Breast epithelium (tissue), 4 donors: ENCODE results near the gene PHKB. TPM values are rescaled to one million over a fixed set of nuclear protein-coding genes. Genes with fewer than 3 reads are reported as not detected.

ENCODE experiments used
- DNase-seq, 2 donors: peaks; one replicate each; pipeline ENCODE4 v3.0.0-alpha.2; 2019; ENCODE audit warnings: low spot score in 2 of 2
- H3K27ac ChIP-seq, 2 donors: fragments of 200-600 bp; sonication (generic) in 1 of 2; one replicate each; pipeline ENCODE4 v1.5.1; 2016 to 2019; ENCODE audit warnings: mild to moderate bottlenecking in 1 of 2
- H3K27me3 ChIP-seq, 2 donors: fragments of 200-600 bp; sonication (generic) in 1 of 2; one replicate each; pipeline versions ENCODE4 v1.5.1 to v1.6.0; 2017 to 2019; ENCODE audit warnings: control low read depth in 1 of 2, mild to moderate bottlenecking in 1 of 2
- H3K36me3 ChIP-seq: fragments of 200-600 bp; one replicate; pipeline ENCODE4 v1.5.1; 2019
- H3K4me1 ChIP-seq, 2 donors: fragments of 200-600 bp; sonication (generic); one replicate each; pipeline ENCODE4 v1.5.1; 2016 to 2019; ENCODE audit warnings: control low read depth in 1 of 2
- H3K4me3 ChIP-seq, 3 donors: fragments of 200-600 bp; sonication (generic); 1 replicate in 2 of 3; 2 replicates in 1 of 3; pipeline ENCODE4 v1.5.1; 2016 to 2019; ENCODE audit warnings: mild to moderate bottlenecking in 3 of 3, moderate library complexity in 2 of 3
- H3K9me3 ChIP-seq, 2 donors: fragments of 200-600 bp; sonication (generic) in 1 of 2; one replicate each; pipeline ENCODE4 v1.5.1; 2016 to 2019; ENCODE audit warnings: control low read depth in 1 of 2
- POLR2A ChIP-seq: fragments of 450-650 bp; IDR thresholded peaks from one replicate; pipeline ENCODE4 v1.6.1; 2016; ENCODE audit warnings: antibody characterized with exemption, mild to moderate bottlenecking, moderate library complexity
- POLR2AphosphoS5 ChIP-seq, 3 donors: sonication (generic); formaldehyde crosslinking; IDR thresholded peaks; one replicate each; pipeline ENCODE4 v1.6.1; 2017; ENCODE audit warnings: antibody characterized with exemption in 3 of 3
- intact Hi-C: fragments of 100-400 bp; cut with DNase I; formaldehyde crosslinking; loops from one replicate; pipeline ENCODE4 v1.15.1; 2023; ENCODE audit warnings: low total_unique reads
- total RNA-seq, 3 donors: library from RNA; depleted of rRNA; stranded (reverse); fragments of >200 nt; gene quantifications; one replicate each; pipeline ENCODE4 v1.1.0, GENCODE V29; 2016
- TF ChIP-seq, protein P1 (sequence below), 3 donors: fragments of 450-650 bp; IDR thresholded peaks; one replicate each; pipeline ENCODE4 v1.5.1; 2016 to 2017; ENCODE audit warnings: antibody characterized with exemption in 3 of 3, mild to moderate bottlenecking in 3 of 3, moderate library complexity in 3 of 3

Gene PHKB
- total RNA-seq, 3 donors from 2014 or later = 77.9 to 111 (median 78.3) TPM

DNA sequence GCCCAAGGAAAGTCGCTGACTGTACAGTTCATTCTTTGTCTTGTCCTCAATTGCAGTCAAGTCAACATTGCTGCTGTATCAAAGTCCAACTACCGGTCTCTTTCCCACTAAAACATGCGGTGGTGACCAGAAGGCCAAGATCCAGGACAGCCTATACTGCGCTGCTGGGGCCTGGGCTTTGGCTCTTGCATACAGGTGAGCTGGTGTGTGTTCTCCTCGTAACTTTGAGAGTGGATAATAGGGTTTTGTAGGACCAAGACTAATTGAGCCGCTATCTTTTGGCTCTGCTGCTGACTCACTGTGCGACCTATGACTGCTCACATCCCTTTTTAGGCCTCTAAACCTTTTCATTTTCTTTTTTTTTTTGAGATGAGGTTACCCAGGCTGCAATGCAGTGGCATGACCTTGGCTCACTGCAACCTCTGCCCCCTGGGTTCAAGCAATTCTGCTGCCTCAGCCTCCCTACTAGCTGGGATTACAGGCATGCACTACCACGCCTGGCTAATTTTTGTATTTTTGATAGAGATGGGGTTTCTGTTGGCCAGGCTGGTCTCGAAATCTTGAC lies 38.7 kb downstream of the PHKB start:
- TF ChIP-seq, protein P1, sequence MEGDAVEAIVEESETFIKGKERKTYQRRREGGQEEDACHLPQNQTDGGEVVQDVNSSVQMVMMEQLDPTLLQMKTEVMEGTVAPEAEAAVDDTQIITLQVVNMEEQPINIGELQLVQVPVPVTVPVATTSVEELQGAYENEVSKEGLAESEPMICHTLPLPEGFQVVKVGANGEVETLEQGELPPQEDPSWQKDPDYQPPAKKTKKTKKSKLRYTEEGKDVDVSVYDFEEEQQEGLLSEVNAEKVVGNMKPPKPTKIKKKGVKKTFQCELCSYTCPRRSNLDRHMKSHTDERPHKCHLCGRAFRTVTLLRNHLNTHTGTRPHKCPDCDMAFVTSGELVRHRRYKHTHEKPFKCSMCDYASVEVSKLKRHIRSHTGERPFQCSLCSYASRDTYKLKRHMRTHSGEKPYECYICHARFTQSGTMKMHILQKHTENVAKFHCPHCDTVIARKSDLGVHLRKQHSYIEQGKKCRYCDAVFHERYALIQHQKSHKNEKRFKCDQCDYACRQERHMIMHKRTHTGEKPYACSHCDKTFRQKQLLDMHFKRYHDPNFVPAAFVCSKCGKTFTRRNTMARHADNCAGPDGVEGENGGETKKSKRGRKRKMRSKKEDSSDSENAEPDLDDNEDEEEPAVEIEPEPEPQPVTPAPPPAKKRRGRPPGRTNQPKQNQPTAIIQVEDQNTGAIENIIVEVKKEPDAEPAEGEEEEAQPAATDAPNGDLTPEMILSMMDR (IDR thresholded peaks at IDR 0.05) = no peak
- no peak for TF ChIP-seq POLR2AphosphoS5 (IDR thresholded peaks at IDR 0.05)
- no peak for TF ChIP-seq POLR2A
- DNase-seq = no peak
- H3K27ac ChIP-seq = no peak overlapping the region
- no peaks in the 10 kb centered on the region for H3K27me3 ChIP-seq
- H3K36me3 ChIP-seq = no peaks in the 10 kb centered on the region
- no peaks in the 10 kb centered on the region for H3K9me3 ChIP-seq
- H3K4me3 ChIP-seq = no peak overlapping the region
- H3K4me1 ChIP-seq = no peaks in the 10 kb centered on the region
- intact Hi-C loops = no loop called here

DNA sequence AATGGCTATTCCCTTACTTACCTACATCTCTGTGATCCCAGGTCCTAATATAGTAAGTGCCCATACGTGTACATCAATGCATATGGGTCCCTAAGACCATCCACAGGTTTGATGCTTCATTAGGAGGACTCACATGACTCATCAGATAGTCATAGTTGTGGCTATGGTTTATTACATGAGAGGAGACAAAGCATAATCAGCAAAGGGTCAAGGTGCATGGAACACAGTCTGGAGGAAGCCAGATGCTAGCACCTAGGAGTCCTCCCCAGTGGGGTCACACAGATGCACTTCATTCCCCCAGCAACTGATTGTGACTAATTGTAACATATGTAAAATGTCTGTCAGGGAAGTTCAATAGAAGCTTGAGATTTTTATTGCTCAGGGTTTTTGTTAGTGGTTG lies 42.8 kb downstream of the PHKB start:
- no peaks in the 10 kb centered on the region for H3K36me3 ChIP-seq
- TF ChIP-seq POLR2A (no peak), POLR2AphosphoS5 (IDR thresholded peaks at IDR 0.05) (no peak)
- TF ChIP-seq, protein P1 (IDR thresholded peaks at IDR 0.05) = no peak
- H3K4me1 ChIP-seq = no peaks in the 10 kb centered on the region
- DNase-seq = no peak
- intact Hi-C loops = no loop called here
- H3K9me3 ChIP-seq = no peaks in the 10 kb centered on the region
- H3K27ac ChIP-seq = no peak overlapping the region
- H3K27me3 ChIP-seq = no peaks in the 10 kb centered on the region
- H3K4me3 ChIP-seq = no peak overlapping the region

DNA sequence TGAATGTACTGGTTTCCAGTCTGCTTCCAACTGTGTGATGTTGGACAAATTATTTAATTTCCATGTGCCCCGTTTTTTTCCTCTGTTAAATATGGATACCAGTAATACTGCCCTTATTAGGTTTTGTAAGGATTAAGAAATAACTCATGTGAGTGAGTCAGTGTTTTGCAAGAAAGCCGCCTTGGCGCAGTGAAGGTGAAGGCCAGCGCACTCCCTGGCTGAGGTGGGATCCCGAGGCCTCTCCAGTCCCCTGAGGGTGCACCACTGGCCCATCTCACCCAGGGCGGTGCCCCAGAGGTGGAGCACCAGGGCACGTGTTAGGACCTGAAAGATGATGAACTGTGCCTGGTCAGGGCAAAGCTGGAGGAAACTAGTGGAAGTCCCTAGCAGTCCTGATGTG lies 43.5 kb downstream of the PHKB start:
- H3K4me3 ChIP-seq = no peak overlapping the region
- no peaks in the 10 kb centered on the region for H3K4me1 ChIP-seq
- no peaks in the 10 kb centered on the region for H3K9me3 ChIP-seq
- H3K27ac ChIP-seq = no peak overlapping the region
- DNase-seq = no peak
- TF ChIP-seq POLR2A = no peak
- TF ChIP-seq, protein P1 (IDR thresholded peaks at IDR 0.05) = no peak
- TF ChIP-seq POLR2AphosphoS5 (IDR thresholded peaks at IDR 0.05) = no peak
- intact Hi-C loops = no loop called here
- H3K27me3 ChIP-seq = no peaks in the 10 kb centered on the region
- H3K36me3 ChIP-seq = no peaks in the 10 kb centered on the region

GRCh38 chr16:47506800-47507199 lies 45.7 kb downstream of the PHKB start:
- TF ChIP-seq, protein P1 (IDR thresholded peaks at IDR 0.05) = no peak
- TF ChIP-seq POLR2AphosphoS5 (IDR thresholded peaks at IDR 0.05) = no peak
- no peak for TF ChIP-seq POLR2A
- H3K36me3 ChIP-seq = no peaks in the 10 kb centered on the region
- intact Hi-C loops = no loop called here
- H3K27ac ChIP-seq = no peak overlapping the region
- H3K27me3 ChIP-seq = no peaks in the 10 kb centered on the region
- no peaks in the 10 kb centered on the region for H3K9me3 ChIP-seq
- DNase-seq = no peak
- H3K4me3 ChIP-seq = no peak overlapping the region
- no peaks in the 10 kb centered on the region for H3K4me1 ChIP-seq

DNA sequence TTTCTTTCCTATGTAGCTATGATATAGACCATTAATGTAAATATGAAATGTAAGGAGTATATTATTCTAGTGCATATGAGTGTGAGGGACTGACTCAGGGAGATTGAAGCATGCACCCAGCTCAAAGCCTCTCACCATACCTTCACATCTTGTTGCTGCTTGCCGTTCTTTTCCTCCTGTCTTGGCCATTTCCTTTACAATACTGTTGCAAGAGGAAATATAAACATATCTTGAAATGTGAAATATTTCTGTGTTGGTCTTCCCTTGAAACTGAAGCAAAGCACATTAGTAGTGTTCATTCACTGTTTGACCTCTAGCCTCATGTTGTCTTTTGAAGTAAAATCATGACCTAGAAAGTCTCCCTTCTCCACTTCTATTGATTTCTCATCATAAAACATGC lies 46.6 kb downstream of the PHKB start:
- Histone ChIP-seq H3K27me3 (no peaks in the 10 kb centered on the region), H3K4me1 (no peaks in the 10 kb centered on the region), H3K36me3 (no peaks in the 10 kb centered on the region), H3K9me3 (no peaks in the 10 kb centered on the region), H3K27ac (no peak overlapping the region), H3K4me3 (no peak overlapping the region)
- no peak for DNase-seq
- intact Hi-C loops = no loop called here
- TF ChIP-seq, protein P1 (IDR thresholded peaks at IDR 0.05) = no peak
- TF ChIP-seq POLR2A = no peak
- no peak for TF ChIP-seq POLR2AphosphoS5 (IDR thresholded peaks at IDR 0.05)
